GM12865 (cell line): ENCODE data around the gene NFAT5.

Source experiments
- DNase-seq: peaks from one replicate; pipeline ENCODE4 v3.0.0; 2010; ENCODE audit warnings: low read depth
- H3K4me3 ChIP-seq: 2 replicates; pipeline ENCODE4 v1.5.1; 2011; ENCODE audit warnings: mild to moderate bottlenecking, low read depth, low read length, control low read depth
- CTCF ChIP-seq: IDR thresholded peaks from 2 replicates; pipeline ENCODE4 v1.5.1; 2011; ENCODE audit warnings: low read length, control low read depth, low read depth, inconsistent platforms; ENCODE audit not compliant: insufficient read depth; ENCODE audit errors: missing control alignments

Gene NFAT5

GRCh38 chr16:69599731-69600130, 34.0 kb downstream of the NFAT5 start:
- no peak for TF ChIP-seq CTCF
- DNase-seq: no peak
- H3K4me3 ChIP-seq: no peak overlapping the region

- no peak overlapping the region for H3K4me3 ChIP-seq
- no peak for DNase-seq
- no peak for TF ChIP-seq CTCF
Measured at GRCh38 chr16:69600202-69600601, 34.4 kb downstream of the NFAT5 start.

GRCh38 chr16:69601250-69601649, 35.5 kb downstream of the NFAT5 start:
- no peak overlapping the region for H3K4me3 ChIP-seq
- TF ChIP-seq CTCF: no peak
- no peak for DNase-seq

GRCh38 chr16:69606985-69607384, 41.2 kb downstream of the NFAT5 start:
- no peak overlapping the region for H3K4me3 ChIP-seq
- no peak for TF ChIP-seq CTCF
- DNase-seq: no peak

- DNase-seq: peak; percentile 31
- no peak overlapping the region for H3K4me3 ChIP-seq
- no peak for TF ChIP-seq CTCF
Measured at GRCh38 chr16:69607674-69608073, 41.9 kb downstream of the NFAT5 start.

- H3K4me3 ChIP-seq: no peak overlapping the region
- no peak for DNase-seq
- TF ChIP-seq CTCF: no peak
Measured at GRCh38 chr16:69610356-69610755, 44.6 kb downstream of the NFAT5 start.

GRCh38 chr16:69611103-69611640, 45.4 kb downstream of the NFAT5 start:
- no peak overlapping the region for H3K4me3 ChIP-seq
- DNase-seq: no peak
- TF ChIP-seq CTCF: no peak
